ENCODE measurements around the gene TPM3.
A peak's percentile ranks its signal among the peaks of the same experiment; 100 is the strongest.
"Not testable (repeated sequence)": the region's sequence is repeated elsewhere in the genome, so short reads cannot be mapped to it uniquely, and the experiment has no call there.

TPM3 gene

GRCh38 chr1:154154534-154155191 is 37.2 kb downstream of the TPM3 start, which contains the start of gene NUP210L:
Gene NUP210L, minus strand, starts transcription at chr1:154155073.
- H2AFZ ChIP-seq, result no peak within 1 kb of the TSS
- TF ChIP-seq, protein P1, sequence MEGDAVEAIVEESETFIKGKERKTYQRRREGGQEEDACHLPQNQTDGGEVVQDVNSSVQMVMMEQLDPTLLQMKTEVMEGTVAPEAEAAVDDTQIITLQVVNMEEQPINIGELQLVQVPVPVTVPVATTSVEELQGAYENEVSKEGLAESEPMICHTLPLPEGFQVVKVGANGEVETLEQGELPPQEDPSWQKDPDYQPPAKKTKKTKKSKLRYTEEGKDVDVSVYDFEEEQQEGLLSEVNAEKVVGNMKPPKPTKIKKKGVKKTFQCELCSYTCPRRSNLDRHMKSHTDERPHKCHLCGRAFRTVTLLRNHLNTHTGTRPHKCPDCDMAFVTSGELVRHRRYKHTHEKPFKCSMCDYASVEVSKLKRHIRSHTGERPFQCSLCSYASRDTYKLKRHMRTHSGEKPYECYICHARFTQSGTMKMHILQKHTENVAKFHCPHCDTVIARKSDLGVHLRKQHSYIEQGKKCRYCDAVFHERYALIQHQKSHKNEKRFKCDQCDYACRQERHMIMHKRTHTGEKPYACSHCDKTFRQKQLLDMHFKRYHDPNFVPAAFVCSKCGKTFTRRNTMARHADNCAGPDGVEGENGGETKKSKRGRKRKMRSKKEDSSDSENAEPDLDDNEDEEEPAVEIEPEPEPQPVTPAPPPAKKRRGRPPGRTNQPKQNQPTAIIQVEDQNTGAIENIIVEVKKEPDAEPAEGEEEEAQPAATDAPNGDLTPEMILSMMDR (IDR thresholded peaks at IDR 0.05), result no peak
- no peaks in the 10 kb centered on the region for H3K9me3 ChIP-seq (ENCODE audit: control insufficient read depth, low read length)
- no peaks in the 10 kb centered on the region for H3K79me2 ChIP-seq
- H3K4me1 ChIP-seq, result no peaks in the 10 kb centered on the region
- H3K27ac ChIP-seq, result peak within 1 kb of the TSS; percentile 70
- H3K4me3 ChIP-seq (ENCODE audit: low read depth, low read length), result no peak within 1 kb of the TSS
- no peak within 1 kb of the TSS for H3K9ac ChIP-seq
- no peak within 1 kb of the TSS for H3K4me2 ChIP-seq (ENCODE audit: low read length)
- no peaks in the 10 kb centered on the region for H3K36me3 ChIP-seq (ENCODE audit: control insufficient read depth, insufficient read depth, low read length)
- H3K27me3 ChIP-seq (ENCODE audit: control insufficient read depth, insufficient read depth, low read length), result no peaks in the 10 kb centered on the region

DNA sequence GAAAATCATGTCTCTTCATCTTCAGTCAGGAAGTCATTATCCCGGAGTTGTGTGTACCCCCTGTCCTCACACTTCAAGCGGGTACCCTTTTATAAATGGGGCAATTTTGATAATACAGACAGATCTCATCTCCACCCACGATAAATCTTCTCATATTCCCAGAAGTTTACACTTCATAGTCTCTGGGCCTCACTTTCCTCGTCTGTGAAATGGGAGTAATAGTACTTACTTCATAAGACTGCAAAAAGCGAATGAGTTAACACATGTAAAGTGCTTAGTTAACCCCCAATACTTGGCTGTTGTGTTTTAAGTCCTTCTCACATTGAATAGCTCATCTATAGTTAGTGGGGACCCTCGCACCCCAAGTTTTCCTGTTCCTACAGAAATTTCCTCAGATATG is 37.8 kb downstream of the TPM3 start:
- H3K9ac ChIP-seq, result no peak overlapping the region
- no peaks in the 10 kb centered on the region for H3K36me3 ChIP-seq (ENCODE audit: control insufficient read depth, insufficient read depth, low read length)
- no peaks in the 10 kb centered on the region for H3K79me2 ChIP-seq
- H2AFZ ChIP-seq, result no peak overlapping the region
- H3K4me3 ChIP-seq (ENCODE audit: low read depth, low read length), result no peak overlapping the region
- no peak overlapping the region for H3K4me2 ChIP-seq (ENCODE audit: low read length)
- TF ChIP-seq, protein P1 (IDR thresholded peaks at IDR 0.05), result no peak
- no peaks in the 10 kb centered on the region for H3K27me3 ChIP-seq (ENCODE audit: control insufficient read depth, insufficient read depth, low read length)
- no peak overlapping the region for H3K27ac ChIP-seq
- no peaks in the 10 kb centered on the region for H3K9me3 ChIP-seq (ENCODE audit: control insufficient read depth, low read length)
- H3K4me1 ChIP-seq, result no peaks in the 10 kb centered on the region

GRCh38 chr1:154151311-154151710 is 40.6 kb downstream of the TPM3 start:
- Histone ChIP-seq H3K27ac (no peak overlapping the region), H3K36me3 (ENCODE audit: control insufficient read depth, insufficient read depth, low read length) (no peaks in the 10 kb centered on the region), H3K9ac (no peak overlapping the region), H3K27me3 (ENCODE audit: control insufficient read depth, insufficient read depth, low read length) (no peaks in the 10 kb centered on the region), H3K9me3 (ENCODE audit: control insufficient read depth, low read length) (no peaks in the 10 kb centered on the region), H3K4me3 (ENCODE audit: low read depth, low read length) (no peak overlapping the region), H3K4me1 (no peaks in the 10 kb centered on the region), H3K79me2 (no peaks in the 10 kb centered on the region), H3K4me2 (ENCODE audit: low read length) (no peak overlapping the region), H2AFZ (no peak overlapping the region)
- TF ChIP-seq, protein P1 (IDR thresholded peaks at IDR 0.05), result no peak

DNA sequence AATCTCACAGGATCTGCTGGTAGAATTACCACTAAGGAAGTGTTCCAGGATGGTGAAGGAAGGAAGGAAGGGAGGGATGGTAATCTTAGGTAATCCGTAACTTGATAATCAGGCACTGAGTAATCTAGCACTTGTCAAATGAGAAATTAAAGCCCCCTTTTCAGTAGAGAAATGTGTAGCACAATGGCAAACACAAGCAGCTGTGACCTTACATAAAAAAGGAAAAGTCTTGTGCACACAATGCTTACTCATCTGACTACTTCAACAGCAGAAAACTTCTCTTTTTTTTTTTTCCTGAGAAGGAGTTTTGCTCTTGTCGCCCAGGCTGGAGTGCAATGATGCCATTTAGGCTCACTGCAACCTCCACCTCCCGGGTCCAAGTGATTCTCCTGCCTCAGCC is 43.1 kb downstream of the TPM3 start:
- H3K36me3 ChIP-seq (ENCODE audit: control insufficient read depth, insufficient read depth, low read length), result no peaks in the 10 kb centered on the region
- no peaks in the 10 kb centered on the region for H3K27me3 ChIP-seq (ENCODE audit: control insufficient read depth, insufficient read depth, low read length)
- H3K9ac ChIP-seq, result no peak overlapping the region
- H3K4me2 ChIP-seq (ENCODE audit: low read length), result no peak overlapping the region
- H3K9me3 ChIP-seq (ENCODE audit: control insufficient read depth, low read length), result no peaks in the 10 kb centered on the region
- H3K4me1 ChIP-seq, result no peaks in the 10 kb centered on the region
- TF ChIP-seq, protein P1 (IDR thresholded peaks at IDR 0.05), result no peak
- no peak overlapping the region for H3K27ac ChIP-seq
- no peak overlapping the region for H2AFZ ChIP-seq
- H3K4me3 ChIP-seq (ENCODE audit: low read depth, low read length), result no peak overlapping the region
- no peaks in the 10 kb centered on the region for H3K79me2 ChIP-seq

GRCh38 chr1:154147505-154147904 is 44.4 kb downstream of the TPM3 start:
- H3K9me3 ChIP-seq (ENCODE audit: control insufficient read depth, low read length); H3K4me3 ChIP-seq (ENCODE audit: low read depth, low read length); H3K4me2 ChIP-seq (ENCODE audit: low read length); H3K27ac ChIP-seq; H3K9ac ChIP-seq; H3K27me3 ChIP-seq (ENCODE audit: control insufficient read depth, insufficient read depth, low read length); H3K4me1 ChIP-seq; H3K79me2 ChIP-seq; H2AFZ ChIP-seq; H3K36me3 ChIP-seq (ENCODE audit: control insufficient read depth, insufficient read depth, low read length): not testable (repeated sequence)
